SK-N-SH (cell line): ENCODE results near the gene TUT1. TPM values are rescaled to one million over a fixed set of nuclear protein-coding genes. Genes with fewer than 3 reads are reported as not detected.

Source experiments
- CTCF ChIA-PET: fragments of 300-600, 350-600 bp; formaldehyde crosslinking; extraction: SDS; loops from one replicate; lab custom pipeline; 2021; lab: Yijun Ruan, JAX
- POLR2A ChIA-PET: fragments of 350-600 bp; sonication (Branson Sonifier 250); formaldehyde crosslinking; extraction: SDS; loops from one replicate; lab custom pipeline; 2020; ENCODE audit warnings: antibody characterized with exemption, inconsistent platforms; lab: Yijun Ruan, JAX
- DNase-seq: peaks from one replicate; pipeline ENCODE4 v3.0.0; 2012
- H2AFZ ChIP-seq: fragments of 200-600 bp; sonication (generic); 2 replicates; pipeline ENCODE4 v1.8.1; 2016; ENCODE audit warnings: antibody characterized with exemption, mild to moderate bottlenecking, low read depth
- H3F3A ChIP-seq: fragments of 200-600 bp; sonication (generic); replicated peaks from 2 replicates; pipeline ENCODE3; 2016; ENCODE audit warnings: antibody characterized with exemption, mild to moderate bottlenecking; ENCODE audit not compliant: insufficient read depth
- H3K27ac ChIP-seq, 2 experiments: fragments of 200-500 bp in 1 of 2; fragments of 200-600 bp in 1 of 2; sonication (Bioruptor generic) in 1 of 2; sonication (generic), shearing (Covaris generic) in 1 of 2; 2 replicates each; pipeline versions ENCODE4 v1.5.1 to v1.6.1; 2014 to 2016; ENCODE audit warnings: low read depth in 2 of 2, inconsistent platforms in 1 of 2, low read length in 1 of 2, mild to moderate bottlenecking in 1 of 2, mixed read lengths in 1 of 2
- H3K27me3 ChIP-seq: fragments of 200-600 bp; sonication (generic), shearing (Covaris generic); 2 replicates; pipeline ENCODE4 v1.6.1; 2016; ENCODE audit warnings: mixed run types; ENCODE audit not compliant: insufficient read depth
- H3K36me3 ChIP-seq, 2 experiments: fragments of 200-500 bp in 1 of 2; fragments of 200-600 bp in 1 of 2; sonication (Bioruptor generic) in 1 of 2; sonication (generic) in 1 of 2; replicated peaks in 1 of 2; 2 replicates each; pipeline versions ENCODE3 to v1.5.1; 2014 to 2016; ENCODE audit warnings: low read length in 1 of 2, mild to moderate bottlenecking in 1 of 2; ENCODE audit not compliant: insufficient read depth in 2 of 2, control insufficient read depth in 1 of 2
- H3K4me1 ChIP-seq, 2 experiments: fragments of 200-500 bp in 1 of 2; fragments of 200-600 bp in 1 of 2; sonication (Bioruptor generic) in 1 of 2; sonication (generic), shearing (Covaris generic) in 1 of 2; 2 replicates each; pipeline versions ENCODE4 v1.5.1 to v1.6.1; 2014 to 2016; ENCODE audit warnings: low read depth in 1 of 2, low read length in 1 of 2, mixed run types in 1 of 2; ENCODE audit not compliant: insufficient read depth in 2 of 2, control insufficient read depth in 1 of 2
- H3K4me2 ChIP-seq: fragments of 200-600 bp; sonication (generic), shearing (Covaris generic); 2 replicates; pipeline ENCODE4 v1.6.1; 2017; ENCODE audit warnings: mixed run types
- H3K4me3 ChIP-seq, 2 experiments: fragments of 200-500 bp in 1 of 2; fragments of 200-600 bp in 1 of 2; sonication (Bioruptor generic) in 1 of 2; sonication (generic), shearing (Covaris generic) in 1 of 2; 2 replicates each; pipeline versions ENCODE4 v1.5.1 to v1.8.1; 2014 to 2016; ENCODE audit warnings: low read depth in 2 of 2, inconsistent platforms in 1 of 2, low read length in 1 of 2, mild to moderate bottlenecking in 1 of 2, mixed read lengths in 1 of 2, moderate library complexity in 1 of 2
- H3K79me2 ChIP-seq: fragments of 200-600 bp; sonication (generic); 2 replicates; pipeline ENCODE4 v1.8.1; 2017; ENCODE audit warnings: mild to moderate bottlenecking; ENCODE audit not compliant: insufficient read depth
- H3K9ac ChIP-seq: fragments of 200-600 bp; sonication (generic); 2 replicates; pipeline ENCODE4 v1.6.1; 2017; ENCODE audit warnings: mixed run types
- H3K9me2 ChIP-seq: fragments of 200-600 bp; sonication (generic); 2 replicates; pipeline ENCODE4 v1.6.1; 2017; ENCODE audit warnings: mixed run types
- H3K9me3 ChIP-seq: fragments of 200-600 bp; sonication (generic); 2 replicates; pipeline ENCODE4 v1.6.1; 2017; ENCODE audit warnings: mixed run types, mild to moderate bottlenecking, moderate library complexity
- H4K20me1 ChIP-seq: fragments of 200-600 bp; sonication (generic); 2 replicates; pipeline ENCODE4 v1.6.1; 2017; ENCODE audit warnings: mild to moderate bottlenecking, mixed run types; ENCODE audit not compliant: insufficient read depth
- FOSL2 ChIP-seq: IDR thresholded peaks from 2 replicates; pipeline ENCODE4 v1.4.0; 2012; ENCODE audit warnings: low read depth, mild to moderate bottlenecking, moderate library complexity, borderline replicate concordance
- FOXJ3 ChIP-seq: sonication (generic); formaldehyde crosslinking; IDR thresholded peaks from 2 replicates; pipeline ENCODE4 v1.5.1; 2020; ENCODE audit warnings: mild to moderate bottlenecking, missing genetic modification reagents
- FOXM1 ChIP-seq: IDR thresholded peaks from 2 replicates; pipeline ENCODE4 v1.4.0; 2012; ENCODE audit warnings: low read depth, mild to moderate bottlenecking
- JUND ChIP-seq: IDR thresholded peaks from 2 replicates; pipeline ENCODE4 v1.4.0; 2012
- RCOR1 ChIP-seq: fragments of 150-350 bp; IDR thresholded peaks from 2 replicates; pipeline ENCODE4 v1.6.1; 2017; ENCODE audit warnings: antibody characterized with exemption, low read length
- RFX5 ChIP-seq: IDR thresholded peaks from 2 replicates; pipeline ENCODE4 v1.6.1; 2012; ENCODE audit warnings: mild to moderate bottlenecking, improper control_type of control experiment, low read length
- RXRA ChIP-seq: IDR thresholded peaks from 2 replicates; pipeline ENCODE4 v1.4.0; 2012; ENCODE audit warnings: low read depth, mild to moderate bottlenecking, borderline replicate concordance
- TEAD4 ChIP-seq: IDR thresholded peaks from 2 replicates; pipeline ENCODE4 v1.4.0; 2012; ENCODE audit warnings: mild to moderate bottlenecking, borderline replicate concordance; ENCODE audit not compliant: insufficient read depth
- WGBS: methylation state at CpG from one replicate; pipeline ENCODE4 v1.1.6; 2017; ENCODE audit warnings: low lambda C conversion rate; 5-methylcytosine and 5-hydroxymethylcytosine counted together
- polyA plus RNA-seq, 3 experiments: library from polyadenylated mRNA; depleted of rRNA; stranded (reverse); fragments of >200 nt; gene quantifications; 2 replicates each; pipeline ENCODE4 v1.2.3, GENCODE V29; 2012
- TF ChIP-seq, protein P1 (sequence below): fragments of 150-350 bp; IDR thresholded peaks from 2 replicates; pipeline ENCODE4 v1.6.1; 2016; ENCODE audit warnings: mild to moderate bottlenecking, low read depth, low read length
- TF ChIP-seq, protein P2 (sequence below): IDR thresholded peaks from 2 replicates; pipeline ENCODE4 v1.4.0; 2012; ENCODE audit warnings: low read depth, borderline replicate concordance
- TF ChIP-seq, protein P3 (sequence below): IDR thresholded peaks from 2 replicates; pipeline ENCODE4 v1.6.1; 2012; ENCODE audit warnings: mild to moderate bottlenecking, low read depth, low read length, moderate library complexity

The TUT1 gene
- polyA plus RNA-seq, 1 of the 3 experiments (the other 2 are of a cell fraction): 27.3 TPM

DNA sequence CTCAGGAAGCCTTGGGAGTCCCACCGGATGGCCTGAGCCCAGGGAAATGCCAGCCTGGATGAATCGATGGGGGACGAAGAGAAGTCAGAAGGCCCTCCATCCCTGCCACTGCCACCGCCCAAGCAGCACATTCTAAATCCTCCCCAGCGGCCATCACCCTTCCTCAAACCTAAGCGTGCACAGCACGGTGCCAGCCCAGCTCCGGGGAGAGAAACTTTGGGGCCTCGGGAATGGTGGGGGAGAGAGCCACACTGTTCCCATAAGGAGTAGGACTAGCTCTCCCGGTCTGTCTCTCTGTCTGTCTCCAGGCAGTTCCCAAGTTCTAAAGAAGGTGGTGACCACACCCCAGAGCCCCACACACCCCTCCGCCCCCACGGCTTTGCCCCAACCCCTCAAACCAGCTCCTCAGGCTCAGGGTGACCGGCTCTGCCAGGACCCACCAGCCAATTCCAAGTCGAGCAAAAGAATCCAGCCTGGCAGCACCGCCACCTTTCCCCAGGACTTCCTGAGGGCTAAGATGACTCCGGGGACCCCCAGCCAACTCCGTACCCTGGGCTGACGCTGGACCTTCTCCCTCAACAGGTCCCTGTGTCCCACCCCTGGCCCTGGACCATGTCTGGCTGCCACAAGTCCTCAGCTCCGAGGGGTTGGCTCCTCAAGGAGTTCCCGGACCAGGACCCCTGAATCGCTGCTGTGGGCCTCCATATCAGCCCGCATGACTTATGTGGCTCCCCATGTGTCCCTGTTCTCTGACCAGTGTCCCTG lies 47.5 kb downstream of the TUT1 start:
- Histone ChIP-seq H2AFZ (no peak overlapping the region), H3K4me3 (peak overlapping the region; percentile 75 to 98; a peak in 3 of 4 replicates), H4K20me1 (peaks cover 66% of the 10 kb centered on the region), H3K9me3 (no peaks in the 10 kb centered on the region), H3K36me3 (peaks cover 0 to 9% of the 10 kb centered on the region in 2 experiments), H3K79me2 (peaks cover 89% of the 10 kb centered on the region), H3K9me2 (no peaks in the 10 kb centered on the region), H3K27ac (peak overlapping the region in 1 of 2 experiments; percentile 82; a peak in 3 of 4 replicates), H3K9ac (peak overlapping the region; percentile 99), H3F3A (peaks cover 31% of the 10 kb centered on the region), H3K4me2 (peak overlapping the region; percentile 98), H3K4me1 (peaks cover 41 to 64% of the 10 kb centered on the region in 2 experiments)
- DNase-seq: no peak
- CTCF ChIA-PET: interaction anchor here (0.9 to 10.9 kb wide), 24 partner anchors 12 to 204 kb away, joined by 3 to 195 read pairs (median 8); no protein-coding TSS in a partner anchor
- POLR2A ChIA-PET: interaction anchor here (1.5 to 1.8 kb wide), 3 partner anchors 48 to 143 kb away, joined by 3 to 6 read pairs (median 5); partner anchors contain the start of gene TUT1
- 78% methylated on average over 17 of the region's 22 CpGs for WGBS
- TF ChIP-seq, protein P1, sequence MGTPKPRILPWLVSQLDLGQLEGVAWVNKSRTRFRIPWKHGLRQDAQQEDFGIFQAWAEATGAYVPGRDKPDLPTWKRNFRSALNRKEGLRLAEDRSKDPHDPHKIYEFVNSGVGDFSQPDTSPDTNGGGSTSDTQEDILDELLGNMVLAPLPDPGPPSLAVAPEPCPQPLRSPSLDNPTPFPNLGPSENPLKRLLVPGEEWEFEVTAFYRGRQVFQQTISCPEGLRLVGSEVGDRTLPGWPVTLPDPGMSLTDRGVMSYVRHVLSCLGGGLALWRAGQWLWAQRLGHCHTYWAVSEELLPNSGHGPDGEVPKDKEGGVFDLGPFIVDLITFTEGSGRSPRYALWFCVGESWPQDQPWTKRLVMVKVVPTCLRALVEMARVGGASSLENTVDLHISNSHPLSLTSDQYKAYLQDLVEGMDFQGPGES: no peak
- TF ChIP-seq, protein P2, sequence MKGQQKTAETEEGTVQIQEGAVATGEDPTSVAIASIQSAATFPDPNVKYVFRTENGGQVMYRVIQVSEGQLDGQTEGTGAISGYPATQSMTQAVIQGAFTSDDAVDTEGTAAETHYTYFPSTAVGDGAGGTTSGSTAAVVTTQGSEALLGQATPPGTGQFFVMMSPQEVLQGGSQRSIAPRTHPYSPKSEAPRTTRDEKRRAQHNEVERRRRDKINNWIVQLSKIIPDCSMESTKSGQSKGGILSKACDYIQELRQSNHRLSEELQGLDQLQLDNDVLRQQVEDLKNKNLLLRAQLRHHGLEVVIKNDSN: no peak
- TF ChIP-seq, protein P3, sequence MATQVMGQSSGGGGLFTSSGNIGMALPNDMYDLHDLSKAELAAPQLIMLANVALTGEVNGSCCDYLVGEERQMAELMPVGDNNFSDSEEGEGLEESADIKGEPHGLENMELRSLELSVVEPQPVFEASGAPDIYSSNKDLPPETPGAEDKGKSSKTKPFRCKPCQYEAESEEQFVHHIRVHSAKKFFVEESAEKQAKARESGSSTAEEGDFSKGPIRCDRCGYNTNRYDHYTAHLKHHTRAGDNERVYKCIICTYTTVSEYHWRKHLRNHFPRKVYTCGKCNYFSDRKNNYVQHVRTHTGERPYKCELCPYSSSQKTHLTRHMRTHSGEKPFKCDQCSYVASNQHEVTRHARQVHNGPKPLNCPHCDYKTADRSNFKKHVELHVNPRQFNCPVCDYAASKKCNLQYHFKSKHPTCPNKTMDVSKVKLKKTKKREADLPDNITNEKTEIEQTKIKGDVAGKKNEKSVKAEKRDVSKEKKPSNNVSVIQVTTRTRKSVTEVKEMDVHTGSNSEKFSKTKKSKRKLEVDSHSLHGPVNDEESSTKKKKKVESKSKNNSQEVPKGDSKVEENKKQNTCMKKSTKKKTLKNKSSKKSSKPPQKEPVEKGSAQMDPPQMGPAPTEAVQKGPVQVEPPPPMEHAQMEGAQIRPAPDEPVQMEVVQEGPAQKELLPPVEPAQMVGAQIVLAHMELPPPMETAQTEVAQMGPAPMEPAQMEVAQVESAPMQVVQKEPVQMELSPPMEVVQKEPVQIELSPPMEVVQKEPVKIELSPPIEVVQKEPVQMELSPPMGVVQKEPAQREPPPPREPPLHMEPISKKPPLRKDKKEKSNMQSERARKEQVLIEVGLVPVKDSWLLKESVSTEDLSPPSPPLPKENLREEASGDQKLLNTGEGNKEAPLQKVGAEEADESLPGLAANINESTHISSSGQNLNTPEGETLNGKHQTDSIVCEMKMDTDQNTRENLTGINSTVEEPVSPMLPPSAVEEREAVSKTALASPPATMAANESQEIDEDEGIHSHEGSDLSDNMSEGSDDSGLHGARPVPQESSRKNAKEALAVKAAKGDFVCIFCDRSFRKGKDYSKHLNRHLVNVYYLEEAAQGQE: no peak
- TF ChIP-seq RCOR1: no peak
- no peak for TF ChIP-seq RFX5
- no peak for TF ChIP-seq FOXM1
- no peak for TF ChIP-seq JUND
- TF ChIP-seq TEAD4: no peak
- no peak for TF ChIP-seq FOSL2
- no peak for TF ChIP-seq FOXJ3
- no peak for TF ChIP-seq RXRA
- TF ChIP-seq, all 33 proteins: peak for 0
- H3K27me3 ChIP-seq: no peaks in the 10 kb centered on the region
